Medulla oblongata (tissue), 1 donor: Measurements from ENCODE around the gene DBNDD2.

ENCODE experiments used
- DNase-seq: peaks from one replicate; pipeline ENCODE4 v3.0.0-alpha.2; 2015; ENCODE audit errors: extremely low spot score

DBNDD2 gene, protein sequence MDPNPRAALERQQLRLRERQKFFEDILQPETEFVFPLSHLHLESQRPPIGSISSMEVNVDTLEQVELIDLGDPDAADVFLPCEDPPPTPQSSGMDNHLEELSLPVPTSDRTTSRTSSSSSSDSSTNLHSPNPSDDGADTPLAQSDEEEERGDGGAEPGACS

DNA sequence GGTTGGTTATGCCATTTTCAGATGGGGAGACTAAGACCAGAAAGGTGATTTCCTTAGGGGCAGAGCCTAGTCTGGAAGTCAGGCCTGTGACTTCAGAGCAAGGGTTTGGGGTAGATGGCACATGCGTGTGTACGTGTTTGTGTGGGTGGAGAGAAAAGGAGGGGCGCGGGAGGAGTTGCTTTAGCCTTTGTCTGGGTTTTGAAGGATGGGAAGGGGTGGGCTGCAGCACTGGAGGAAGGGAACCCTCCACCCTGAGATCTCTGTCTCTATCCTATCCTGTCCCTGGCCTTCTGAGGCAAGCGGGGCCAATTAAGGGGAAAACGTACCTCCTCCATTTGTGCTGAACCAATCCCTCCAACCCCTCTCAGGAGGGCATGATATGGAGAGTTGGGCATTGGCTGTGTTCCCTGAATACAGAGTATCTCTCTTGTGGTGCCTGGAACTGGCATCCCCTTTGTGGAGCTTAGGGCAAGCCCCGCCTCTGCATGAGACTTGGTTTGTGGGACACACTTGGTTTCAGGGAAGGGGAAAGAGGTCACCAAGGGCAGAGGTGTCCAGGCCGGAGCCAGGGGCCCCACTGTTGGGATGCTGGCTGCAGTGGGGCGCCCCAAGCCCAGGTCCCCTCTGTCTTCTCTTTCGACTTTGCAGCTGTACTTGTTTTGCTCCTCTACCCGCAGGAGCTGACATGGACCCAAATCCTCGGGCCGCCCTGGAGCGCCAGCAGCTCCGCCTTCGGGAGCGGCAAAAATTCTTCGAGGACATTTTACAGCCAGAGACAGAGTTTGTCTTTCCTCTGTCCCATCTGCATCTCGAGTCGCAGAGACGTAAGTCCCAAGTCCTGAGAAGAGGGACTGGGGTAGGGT, at the start of gene DBNDD2:
Gene DBNDD2, plus strand, starts transcription at position 507 of the 863 bp plus-strand sequence. Its CDS starts 179 bp downstream, at position 686.
- DNase-seq, result peak; percentile 96

DNA sequence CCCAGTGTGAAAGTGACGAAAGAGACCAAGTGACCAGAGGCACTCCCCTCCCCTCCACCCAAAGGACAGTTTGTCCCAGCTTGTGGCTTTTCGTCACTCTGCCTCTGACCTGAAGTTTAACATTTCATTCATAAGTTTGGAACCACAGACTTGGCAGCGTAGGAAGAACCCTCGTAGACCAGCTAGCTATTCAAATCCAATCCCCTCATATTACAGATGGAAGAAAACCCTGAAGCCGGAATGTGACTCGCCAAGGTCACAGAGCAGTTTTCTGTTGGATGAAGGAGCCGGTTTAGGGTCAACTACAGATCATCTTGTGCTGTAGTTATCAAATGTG, 49.1 kb upstream of the DBNDD2 start:
- no peak for DNase-seq

- DNase-seq, result no peak
Measured at GRCh38 chr20:45359406-45360148, 48.5 kb upstream of the DBNDD2 start.

DNA sequence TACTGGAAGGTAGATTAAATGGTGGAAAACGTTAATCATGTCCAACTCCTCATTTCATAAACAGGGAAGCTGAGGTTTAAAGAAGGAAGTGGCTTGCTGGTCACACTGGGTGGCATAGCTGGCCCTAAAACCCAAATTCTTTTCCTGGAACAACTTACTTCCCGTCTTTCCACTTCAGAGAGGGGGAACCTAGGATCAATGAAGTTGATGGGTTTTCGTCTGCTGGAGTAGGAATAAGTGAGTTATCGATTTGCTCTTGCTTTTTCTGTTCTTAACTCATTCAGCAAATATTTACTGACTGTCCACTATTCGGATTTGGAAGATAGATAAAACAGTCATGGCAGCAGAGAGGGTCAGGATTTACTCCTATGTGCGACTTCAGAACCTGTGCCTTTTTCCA, 46.3 kb upstream of the DBNDD2 start:
- DNase-seq, result peak; percentile 57

DNA sequence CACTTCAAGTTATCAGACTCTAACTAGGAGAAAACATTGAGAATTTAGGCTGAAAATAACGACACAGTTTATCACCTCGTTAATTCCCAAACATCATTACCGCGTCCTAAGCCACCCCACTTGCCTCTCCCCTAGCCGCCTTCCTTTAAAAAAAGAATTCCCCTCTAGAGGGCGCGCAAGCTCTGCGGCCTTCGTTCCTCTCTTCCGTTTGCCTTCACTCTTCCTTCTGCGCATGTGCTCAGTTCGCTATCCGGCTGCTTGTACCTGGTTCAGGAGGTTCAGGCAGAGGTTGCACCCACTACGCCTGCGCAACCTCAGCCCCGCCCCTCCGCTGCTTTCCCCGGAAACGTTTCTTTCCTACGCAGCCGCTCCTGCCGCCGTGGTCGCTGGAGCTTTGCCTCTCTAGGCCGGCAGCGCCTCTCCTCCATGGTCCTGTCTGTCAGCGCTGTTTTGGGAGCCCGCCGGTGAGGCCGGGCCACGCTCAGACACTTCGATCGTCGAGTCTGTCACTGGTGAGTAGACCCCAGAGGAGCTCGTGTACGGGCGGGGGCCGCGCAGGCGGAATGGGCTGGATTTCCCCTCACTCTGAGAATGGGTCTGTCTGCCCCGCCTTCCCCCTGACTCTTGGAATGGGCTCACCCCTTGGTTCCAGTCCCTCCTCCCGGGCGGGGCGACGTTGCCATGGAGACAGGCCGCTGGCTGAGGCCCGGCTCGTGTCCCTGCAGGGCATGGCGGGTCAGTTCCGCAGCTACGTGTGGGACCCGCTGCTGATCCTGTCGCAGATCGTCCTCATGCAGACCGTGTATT, 45.1 kb upstream of the DBNDD2 start, which contains the start of gene SYS1:
Gene SYS1, plus strand, starts transcription at position 353 of the 807 bp plus-strand sequence. Its CDS starts 376 bp downstream, at position 729.
- peak; percentile 99 for DNase-seq

- DNase-seq, result no peak
Measured at GRCh38 chr20:45363611-45364492, 44.2 kb upstream of the DBNDD2 start.

GRCh38 chr20:45365444-45365970, 42.6 kb upstream of the DBNDD2 start:
- no peak for DNase-seq

DNA sequence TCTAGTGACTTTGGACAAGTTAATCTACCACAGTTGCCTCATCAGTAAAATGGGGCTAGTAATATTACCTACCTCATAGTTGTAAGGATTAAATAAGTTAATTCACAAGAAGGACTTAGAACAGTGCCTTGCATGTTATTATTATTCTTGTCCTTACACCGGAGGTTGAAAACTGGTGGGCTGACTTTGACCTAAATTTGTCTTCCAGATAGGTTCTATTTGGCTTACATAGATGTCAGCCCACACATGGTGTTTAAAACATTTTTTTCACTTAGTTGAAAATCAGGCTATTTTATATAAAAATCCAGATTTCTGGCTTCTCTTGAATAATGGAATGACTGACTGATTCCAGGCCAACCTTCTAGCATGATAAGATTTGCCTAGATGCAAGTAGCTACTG, 41.9 kb upstream of the DBNDD2 start:
- no peak for DNase-seq

DNA sequence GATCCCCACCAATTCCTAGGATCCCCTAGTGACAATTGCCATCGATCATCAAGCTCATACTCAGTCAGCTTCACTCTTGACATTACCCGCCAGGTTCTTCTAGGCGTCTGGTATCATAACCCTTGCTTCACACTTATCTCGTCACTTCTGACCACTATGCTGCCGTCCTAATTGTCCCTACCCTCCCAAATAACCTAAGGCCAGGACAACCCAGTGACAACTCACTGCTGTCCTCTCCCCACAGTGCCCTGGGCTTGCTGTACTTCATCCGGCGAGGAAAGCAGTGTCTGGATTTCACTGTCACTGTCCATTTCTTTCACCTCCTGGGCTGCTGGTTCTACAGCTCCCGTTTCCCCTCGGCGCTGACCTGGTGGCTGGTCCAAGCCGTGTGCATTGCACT, 41.5 kb upstream of the DBNDD2 start:
- no peak for DNase-seq

DNA sequence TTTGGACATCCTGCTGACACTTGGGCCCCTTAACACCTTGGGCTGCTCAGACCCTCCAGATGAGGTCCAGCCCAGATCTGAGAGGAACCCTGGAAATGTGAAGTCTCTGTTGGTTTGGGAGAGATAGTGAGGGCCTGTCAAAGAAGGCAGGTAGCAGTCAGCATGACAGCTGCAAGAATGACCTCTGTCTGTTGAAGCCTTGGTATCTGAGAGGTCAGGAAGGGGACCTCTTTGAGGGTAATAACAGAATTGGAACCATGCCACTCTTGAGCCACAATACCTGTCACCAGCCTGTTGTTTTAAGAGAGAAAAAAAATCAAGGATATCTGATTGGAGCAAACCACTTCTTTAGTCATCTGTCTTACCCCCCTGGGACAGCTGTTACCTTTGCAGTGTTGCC, 41.0 kb upstream of the DBNDD2 start:
- no peak for DNase-seq

DNA sequence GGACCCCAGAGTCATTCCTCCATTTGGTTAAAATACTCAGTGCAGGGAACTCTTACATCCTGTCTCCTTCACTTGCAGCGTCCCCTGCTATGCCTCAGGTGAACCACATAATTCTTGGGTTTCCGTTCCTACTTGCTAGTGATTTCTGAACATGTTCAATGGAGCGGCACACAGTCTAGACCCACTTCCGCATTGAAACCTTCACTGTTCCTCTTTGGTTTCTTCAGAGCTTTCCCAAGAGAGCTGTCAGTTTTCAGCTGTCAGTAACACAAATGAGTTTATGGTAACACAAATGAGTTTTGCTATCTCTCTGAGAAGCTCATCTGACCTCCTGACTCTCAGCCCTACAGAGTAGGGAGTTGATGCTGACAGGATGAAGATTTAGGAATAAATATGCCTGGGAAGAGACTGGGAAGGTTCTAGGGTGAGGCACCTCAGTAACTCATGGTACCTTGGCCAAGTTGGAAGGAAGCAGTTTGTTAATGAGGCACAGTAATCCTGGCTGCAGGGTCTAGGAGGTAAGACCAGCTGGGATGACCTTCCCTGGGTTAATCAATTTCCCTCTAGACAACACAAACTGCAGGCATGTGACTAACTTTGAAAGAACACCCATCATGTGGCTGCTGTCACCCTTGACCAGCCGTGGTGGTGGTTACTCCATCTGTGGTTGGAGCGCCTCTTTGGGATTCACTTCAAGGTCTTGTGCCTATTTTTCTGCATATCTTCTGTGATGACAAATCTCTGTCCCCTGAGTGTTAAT, 39.7 kb upstream of the DBNDD2 start:
- DNase-seq, result peak; percentile 73

DNA sequence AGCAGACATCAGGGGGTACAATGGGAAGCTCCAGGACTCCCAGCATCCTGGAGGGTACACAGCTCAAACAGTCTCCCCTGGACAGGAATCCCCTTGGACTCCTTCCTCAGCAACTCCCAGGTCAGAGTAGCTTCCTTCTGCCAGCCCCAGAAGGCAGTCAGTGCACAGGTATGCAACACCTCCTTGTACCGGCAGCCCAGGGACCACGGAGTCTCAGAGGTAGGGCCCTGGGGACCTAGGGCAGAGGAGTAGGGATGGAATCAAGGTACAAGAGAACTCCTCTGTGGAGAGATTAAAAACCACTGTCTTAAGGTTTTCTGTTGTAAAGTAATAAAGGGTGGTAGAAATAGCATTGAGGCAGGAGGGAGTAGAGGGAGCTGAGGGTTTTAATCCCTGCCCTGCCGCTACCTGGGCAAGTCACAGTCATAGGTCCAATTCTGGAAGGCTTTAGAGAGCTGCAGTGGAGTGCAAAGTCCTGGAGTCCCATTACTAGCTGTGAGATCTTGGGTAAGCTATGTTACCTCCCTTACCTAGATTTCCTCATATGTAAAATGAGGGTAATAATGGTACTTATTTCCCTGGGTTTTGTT, 37.4 kb upstream of the DBNDD2 start:
- no peak for DNase-seq

DNA sequence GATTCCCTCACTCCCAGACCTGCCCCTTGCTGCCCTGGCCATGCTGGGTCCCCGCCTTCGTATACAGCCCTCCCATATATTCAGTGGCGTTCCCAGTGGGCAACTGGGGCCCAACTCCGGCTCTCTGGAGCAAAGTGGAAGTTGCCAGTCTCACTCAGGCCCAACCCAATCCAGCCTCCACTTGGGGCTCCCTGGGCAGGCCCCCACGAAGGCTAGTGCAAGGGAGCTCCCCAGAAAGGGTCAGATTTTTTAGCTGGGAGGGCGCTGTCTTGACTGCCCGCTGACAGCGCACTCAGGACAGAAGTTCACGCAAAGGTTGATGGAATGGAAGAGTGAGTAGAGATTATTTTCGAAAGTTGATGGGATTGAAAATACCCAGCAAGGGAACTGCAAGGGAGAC, 35.8 kb upstream of the DBNDD2 start:
- no peak for DNase-seq

GRCh38 chr20:45372646-45373352, 35.3 kb upstream of the DBNDD2 start:
- peak; percentile 70 for DNase-seq

GRCh38 chr20:45373353-45374100, 34.6 kb upstream of the DBNDD2 start:
- DNase-seq, result peak; percentile 96

DNA sequence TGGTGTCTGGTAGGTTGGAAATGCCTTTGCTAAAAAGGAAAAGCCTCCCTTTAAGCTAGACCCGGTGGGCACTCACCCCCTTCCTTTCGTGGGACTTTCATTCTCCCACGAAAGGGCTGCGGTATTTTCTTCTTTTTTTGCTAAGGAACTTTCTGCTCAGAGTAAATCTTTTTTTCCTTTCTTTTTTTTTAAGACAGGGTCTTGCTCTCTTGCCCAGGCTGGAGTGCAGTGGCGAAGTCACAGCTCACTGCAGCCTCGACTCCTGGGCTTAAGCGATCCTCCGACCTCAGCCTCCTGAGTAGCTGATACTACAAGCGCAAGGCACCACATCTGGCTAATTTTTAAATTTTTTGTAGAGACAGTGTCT, 34.0 kb upstream of the DBNDD2 start:
- DNase-seq, result no peak

GRCh38 chr20:45374966-45375365, 33.1 kb upstream of the DBNDD2 start:
- DNase-seq, result no peak

- no peak for DNase-seq
Measured at GRCh38 chr20:45377269-45377668, 30.8 kb upstream of the DBNDD2 start.
